Renal pelvis (tissue), 4 donors: ENCODE measurements around the gene NARF. TPM values are rescaled to one million over a fixed set of nuclear protein-coding genes. Genes with fewer than 3 reads are reported as not detected.

Source experiments
- DNase-seq: peaks from one replicate; pipeline ENCODE4 v3.0.0-alpha.2; 2013
- polyA plus RNA-seq, 3 donors: library from polyadenylated mRNA; unstranded; fragments of 120-200 nt; gene quantifications; one replicate each; pipeline ENCODE4 v1.2.1, GENCODE V29; 2013; ENCODE audit not compliant: insufficient read length in 3 of 3

NARF gene
- polyA plus RNA-seq, 3 donors = 95.4 to 104 (median 98.2) TPM

- no peak for DNase-seq
These were observed 33.7 kb upstream of the NARF start for GRCh38 chr17:82424863-82425159.

- DNase-seq = no peak
These were observed 30.0 kb upstream of the NARF start for GRCh38 chr17:82428546-82428945.

GRCh38 chr17:82429824-82430223, 28.7 kb upstream of the NARF start:
- DNase-seq = no peak

GRCh38 chr17:82432017-82432416, 26.5 kb upstream of the NARF start:
- no peak for DNase-seq

- DNase-seq = no peak
These were observed 24.9 kb upstream of the NARF start for GRCh38 chr17:82433560-82434215.

- no peak for DNase-seq
These were observed 24.4 kb upstream of the NARF start for GRCh38 chr17:82434216-82434565.

GRCh38 chr17:82435103-82435502, 23.4 kb upstream of the NARF start:
- no peak for DNase-seq

- no peak for DNase-seq
These were observed 22.6 kb upstream of the NARF start for GRCh38 chr17:82435601-82436583.

GRCh38 chr17:82436601-82437324, 21.8 kb upstream of the NARF start:
- no peak for DNase-seq

- DNase-seq = no peak
These were observed 21.2 kb upstream of the NARF start for GRCh38 chr17:82437325-82437668.

GRCh38 chr17:82438401-82439193, 19.9 kb upstream of the NARF start:
- DNase-seq = no peak

- DNase-seq = no peak
These were observed 19.2 kb upstream of the NARF start for GRCh38 chr17:82439194-82439828.

- no peak for DNase-seq
These were observed 18.6 kb upstream of the NARF start for GRCh38 chr17:82439829-82440365.

GRCh38 chr17:82440469-82440981, 18.0 kb upstream of the NARF start:
- DNase-seq = no peak

- DNase-seq = no peak
These were observed 17.4 kb upstream of the NARF start for GRCh38 chr17:82440991-82441627.

GRCh38 chr17:82441691-82442487, 16.7 kb upstream of the NARF start:
- DNase-seq = no peak

- DNase-seq = no peak
These were observed 15.7 kb upstream of the NARF start for GRCh38 chr17:82442643-82443464.

GRCh38 chr17:82443465-82444283, 14.9 kb upstream of the NARF start:
- DNase-seq = no peak
